Measurements from ENCODE around the gene SEL1L. TPM values are rescaled to one million over a fixed set of nuclear protein-coding genes. Genes with fewer than 3 reads are reported as not detected.
A peak's percentile ranks its signal among the peaks of the same experiment; 100 is the strongest.

The SEL1L gene
- total and polyA plus RNA-seq, 2 experiments from 2014 or later = 20.6 to 22.6 TPM

DNA sequence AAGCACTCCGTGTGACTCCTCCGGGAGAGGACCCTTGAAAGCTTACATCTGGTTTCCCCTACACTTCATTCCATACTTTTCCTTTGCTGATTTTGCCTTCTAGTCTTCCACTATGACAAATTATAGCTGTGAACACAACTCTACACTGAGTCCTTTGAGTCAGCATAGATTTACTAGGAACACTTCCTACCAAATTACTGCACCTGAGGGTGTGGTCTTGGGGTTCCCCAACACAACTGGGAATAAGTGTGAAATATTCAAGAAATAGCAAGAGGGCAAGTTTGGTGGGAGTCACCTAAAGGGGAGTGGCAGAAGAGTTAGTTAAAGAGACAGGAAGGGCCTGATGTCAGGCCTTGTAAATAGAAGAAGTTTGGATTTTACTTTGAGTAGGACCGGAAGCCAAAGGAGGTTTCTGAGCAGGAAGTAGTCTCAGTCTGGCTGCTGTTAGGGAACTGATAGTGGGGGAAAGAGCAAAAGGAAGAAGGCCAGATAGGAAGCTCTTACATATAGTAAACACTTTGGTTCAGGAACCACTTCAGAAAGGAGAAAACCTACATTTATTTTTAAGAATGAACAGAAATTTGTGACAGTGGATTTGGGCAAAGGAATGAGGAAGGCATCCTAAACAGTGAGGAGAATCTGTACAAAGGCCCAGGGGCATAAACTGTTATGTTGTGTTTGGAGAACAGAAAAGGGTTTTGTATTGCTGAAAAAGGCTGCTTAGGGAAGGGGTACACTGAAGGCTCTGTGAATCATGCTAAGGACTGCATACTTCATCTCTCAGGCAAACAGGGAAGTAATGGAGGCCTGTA, 14.2 kb downstream of the SEL1L start:
- H3F3A ChIP-seq (replicated peaks; ENCODE audit: low read depth) = no peaks in the 10 kb centered on the region
- peaks cover 1% of the 10 kb centered on the region for H3K27me3 Mint-ChIP-seq (ENCODE audit: insufficient read depth, low read depth, poor library complexity)
- no peak for ATAC-seq
- H3K4me1 Mint-ChIP-seq = peaks cover 15% of the 10 kb centered on the region; the same call in 2 of the 3 replicates
- H3K4me3 ChIP-seq = no peak overlapping the region
- DNase-seq (ENCODE audit: low spot score) = no peak
- no peak overlapping the region for H3K27ac ChIP-seq (ENCODE audit: low read depth)
- no peak overlapping the region for H3K4me3 Mint-ChIP-seq
- H3K4me2 ChIP-seq = no peak overlapping the region
- peaks cover 6% of the 10 kb centered on the region; the same call in 1 of the 2 replicates for H3K4me1 ChIP-seq (ENCODE audit: insufficient read depth)
- 0 out of 3 replicates have a peak, but pooled peaks cover 2% of the 10 kb centered on the region for H3K36me3 Mint-ChIP-seq (ENCODE audit: low read depth)
- no peaks in the 10 kb centered on the region for H3K36me3 ChIP-seq (ENCODE audit: insufficient read depth)
- H3K9me2 ChIP-seq (ENCODE audit: insufficient read depth) = no peaks in the 10 kb centered on the region
- no peaks in the 10 kb centered on the region for H3K9me3 Mint-ChIP-seq
- H2AFZ ChIP-seq = no peak overlapping the region
- H3K79me2 ChIP-seq (replicated peaks; ENCODE audit: insufficient read depth) = no peaks in the 10 kb centered on the region
- TF ChIP-seq, protein P1, sequence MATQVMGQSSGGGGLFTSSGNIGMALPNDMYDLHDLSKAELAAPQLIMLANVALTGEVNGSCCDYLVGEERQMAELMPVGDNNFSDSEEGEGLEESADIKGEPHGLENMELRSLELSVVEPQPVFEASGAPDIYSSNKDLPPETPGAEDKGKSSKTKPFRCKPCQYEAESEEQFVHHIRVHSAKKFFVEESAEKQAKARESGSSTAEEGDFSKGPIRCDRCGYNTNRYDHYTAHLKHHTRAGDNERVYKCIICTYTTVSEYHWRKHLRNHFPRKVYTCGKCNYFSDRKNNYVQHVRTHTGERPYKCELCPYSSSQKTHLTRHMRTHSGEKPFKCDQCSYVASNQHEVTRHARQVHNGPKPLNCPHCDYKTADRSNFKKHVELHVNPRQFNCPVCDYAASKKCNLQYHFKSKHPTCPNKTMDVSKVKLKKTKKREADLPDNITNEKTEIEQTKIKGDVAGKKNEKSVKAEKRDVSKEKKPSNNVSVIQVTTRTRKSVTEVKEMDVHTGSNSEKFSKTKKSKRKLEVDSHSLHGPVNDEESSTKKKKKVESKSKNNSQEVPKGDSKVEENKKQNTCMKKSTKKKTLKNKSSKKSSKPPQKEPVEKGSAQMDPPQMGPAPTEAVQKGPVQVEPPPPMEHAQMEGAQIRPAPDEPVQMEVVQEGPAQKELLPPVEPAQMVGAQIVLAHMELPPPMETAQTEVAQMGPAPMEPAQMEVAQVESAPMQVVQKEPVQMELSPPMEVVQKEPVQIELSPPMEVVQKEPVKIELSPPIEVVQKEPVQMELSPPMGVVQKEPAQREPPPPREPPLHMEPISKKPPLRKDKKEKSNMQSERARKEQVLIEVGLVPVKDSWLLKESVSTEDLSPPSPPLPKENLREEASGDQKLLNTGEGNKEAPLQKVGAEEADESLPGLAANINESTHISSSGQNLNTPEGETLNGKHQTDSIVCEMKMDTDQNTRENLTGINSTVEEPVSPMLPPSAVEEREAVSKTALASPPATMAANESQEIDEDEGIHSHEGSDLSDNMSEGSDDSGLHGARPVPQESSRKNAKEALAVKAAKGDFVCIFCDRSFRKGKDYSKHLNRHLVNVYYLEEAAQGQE (IDR thresholded peaks at IDR 0.05; ENCODE audit: unreplicated experiment) = no peak
- no peak for TF ChIP-seq JUNB (IDR thresholded peaks at IDR 0.05; ENCODE audit: unreplicated experiment)
- TF ChIP-seq EZH2 (IDR thresholded peaks at IDR 0.05; ENCODE audit: low read depth, unreplicated experiment) = no peak
- TF ChIP-seq CREB1 (CRISPR knock-in tag; IDR thresholded peaks at IDR 0.05; ENCODE audit: low read depth) = no peak
- TF ChIP-seq, protein P2, sequence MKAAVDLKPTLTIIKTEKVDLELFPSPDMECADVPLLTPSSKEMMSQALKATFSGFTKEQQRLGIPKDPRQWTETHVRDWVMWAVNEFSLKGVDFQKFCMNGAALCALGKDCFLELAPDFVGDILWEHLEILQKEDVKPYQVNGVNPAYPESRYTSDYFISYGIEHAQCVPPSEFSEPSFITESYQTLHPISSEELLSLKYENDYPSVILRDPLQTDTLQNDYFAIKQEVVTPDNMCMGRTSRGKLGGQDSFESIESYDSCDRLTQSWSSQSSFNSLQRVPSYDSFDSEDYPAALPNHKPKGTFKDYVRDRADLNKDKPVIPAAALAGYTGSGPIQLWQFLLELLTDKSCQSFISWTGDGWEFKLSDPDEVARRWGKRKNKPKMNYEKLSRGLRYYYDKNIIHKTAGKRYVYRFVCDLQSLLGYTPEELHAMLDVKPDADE (IDR thresholded peaks at IDR 0.05) = no peak
- peaks cover 13% of the 10 kb centered on the region for H4K20me1 ChIP-seq (replicated peaks; ENCODE audit: insufficient read depth)
- no peaks in the 10 kb centered on the region for H3K27me3 ChIP-seq (ENCODE audit: insufficient read depth)
- H3K27ac Mint-ChIP-seq = peak overlapping the region; percentile 16

DNA sequence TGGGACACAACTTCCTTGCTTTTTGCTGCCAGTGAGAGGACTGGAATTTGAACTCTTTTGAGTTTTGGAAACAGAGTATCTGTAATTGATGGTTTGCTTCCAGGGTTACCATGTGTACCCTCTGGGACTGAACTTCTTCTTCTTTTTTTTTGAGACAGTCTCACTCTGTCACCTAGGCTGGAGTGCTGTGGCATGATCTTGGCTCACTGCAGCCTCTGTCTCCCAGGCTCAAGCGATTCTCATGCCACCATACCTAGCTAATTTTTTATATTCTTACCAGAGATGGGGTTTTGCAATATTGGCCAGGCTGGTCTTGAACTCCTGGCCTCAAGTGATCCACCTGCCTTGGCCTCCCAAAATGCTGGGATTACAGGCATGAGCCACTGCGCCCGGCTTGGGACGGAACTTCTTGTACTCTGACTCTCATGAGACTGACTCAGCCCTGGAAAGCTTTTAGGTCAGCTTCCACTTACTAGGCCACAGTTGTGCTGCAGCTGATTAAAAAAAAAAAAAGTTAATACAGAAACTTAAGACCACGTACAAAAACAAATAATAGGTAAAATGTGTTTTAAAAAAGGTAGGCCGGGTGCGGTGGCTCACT, 15.8 kb downstream of the SEL1L start:
- Mint-ChIP-seq H3K27me3 (ENCODE audit: insufficient read depth, low read depth, poor library complexity) (peaks cover 1% of the 10 kb centered on the region), H3K4me1 (peaks cover 15% of the 10 kb centered on the region; the same call in 2 of the 3 replicates), H3K4me3 (no peak overlapping the region), H3K9me3 (no peaks in the 10 kb centered on the region), H3K36me3 (ENCODE audit: low read depth) (peaks cover 17% of the 10 kb centered on the region), H3K27ac (0 out of 2 replicates have a peak overlapping the region, but pooled peaks have one; percentile 52)
- Histone ChIP-seq H3K79me2 (replicated peaks; ENCODE audit: insufficient read depth) (no peaks in the 10 kb centered on the region), H3F3A (replicated peaks; ENCODE audit: low read depth) (no peaks in the 10 kb centered on the region), H3K9me2 (ENCODE audit: insufficient read depth) (no peaks in the 10 kb centered on the region), H3K27ac (ENCODE audit: low read depth) (0 out of 2 replicates have a peak overlapping the region, but pooled peaks have one; percentile 17), H3K4me2 (no peak overlapping the region), H3K4me3 (no peak overlapping the region), H3K27me3 (ENCODE audit: insufficient read depth) (no peaks in the 10 kb centered on the region), H2AFZ (no peak overlapping the region), H4K20me1 (replicated peaks; ENCODE audit: insufficient read depth) (peaks cover 13% of the 10 kb centered on the region), H3K36me3 (ENCODE audit: insufficient read depth) (no peaks in the 10 kb centered on the region), H3K4me1 (ENCODE audit: insufficient read depth) (peaks cover 6% of the 10 kb centered on the region; the same call in 1 of the 2 replicates)
- DNase-seq (ENCODE audit: low spot score) = no peak
- TF ChIP-seq EZH2 (IDR thresholded peaks at IDR 0.05; ENCODE audit: low read depth, unreplicated experiment) = no peak
- ATAC-seq = no peak
